ENCODE results near the gene CCL1. TPM values are rescaled to one million over a fixed set of nuclear protein-coding genes. Genes with fewer than 3 reads are reported as not detected.

CCL1 gene
- total RNA-seq, 1 experiment from 2014 or later, result not detected

DNA sequence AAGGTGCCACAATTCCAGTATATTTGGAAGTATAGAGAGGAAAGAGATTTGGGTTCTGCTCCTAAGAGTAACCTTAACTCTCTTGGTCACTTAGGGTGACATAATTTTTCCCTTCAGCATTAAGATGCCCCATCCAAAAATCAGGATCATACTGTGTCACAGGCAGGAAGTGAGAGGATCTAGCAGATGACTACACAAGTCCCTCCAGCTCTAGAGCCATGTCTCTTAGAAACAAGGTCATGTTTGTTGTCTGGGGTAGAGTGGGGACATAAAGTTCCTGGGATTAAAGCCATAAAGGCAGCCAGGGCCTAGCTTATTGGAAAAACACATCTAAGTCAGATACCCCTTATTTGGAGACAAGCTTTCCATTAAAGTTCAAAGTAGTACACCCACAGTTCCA, 41.1 kb downstream of the CCL1 start:
- ATAC-seq (no peak), DNase-seq (ENCODE audit: low read depth, low spot score) (no peak)
- no TSS peak for BruUV-seq (replicated peaks)
- intact Hi-C loops (cut with micrococcal nuclease; ENCODE audit: unreplicated experiment) (no loop called here), in situ Hi-C loops (cut with HindIII; ENCODE audit: low pct_unique_long_range_greater_than_20kb, low sequenced_read_pairs) (no loop called here)
- H3K27ac ChIP-seq (ENCODE audit: low read length), result no peak overlapping the region
- no peak overlapping the region for H3K4me3 ChIP-seq (ENCODE audit: low read depth in 2 of 2, low read length in 2 of 2)
- POLR2A ChIA-PET, result no interaction called here
- CTCF ChIA-PET, result no interaction called here
- H3K4me1 ChIP-seq (ENCODE audit: control insufficient read depth, insufficient read depth, low read length), result no peaks in the 10 kb centered on the region
- no peaks in the 10 kb centered on the region for H3K36me3 ChIP-seq (ENCODE audit: control insufficient read depth, insufficient read depth, low read length)
- no peaks in the 10 kb centered on the region for H3K27me3 ChIP-seq (ENCODE audit: control insufficient read depth, insufficient read depth, low read length)
- TF ChIP-seq, protein P1, sequence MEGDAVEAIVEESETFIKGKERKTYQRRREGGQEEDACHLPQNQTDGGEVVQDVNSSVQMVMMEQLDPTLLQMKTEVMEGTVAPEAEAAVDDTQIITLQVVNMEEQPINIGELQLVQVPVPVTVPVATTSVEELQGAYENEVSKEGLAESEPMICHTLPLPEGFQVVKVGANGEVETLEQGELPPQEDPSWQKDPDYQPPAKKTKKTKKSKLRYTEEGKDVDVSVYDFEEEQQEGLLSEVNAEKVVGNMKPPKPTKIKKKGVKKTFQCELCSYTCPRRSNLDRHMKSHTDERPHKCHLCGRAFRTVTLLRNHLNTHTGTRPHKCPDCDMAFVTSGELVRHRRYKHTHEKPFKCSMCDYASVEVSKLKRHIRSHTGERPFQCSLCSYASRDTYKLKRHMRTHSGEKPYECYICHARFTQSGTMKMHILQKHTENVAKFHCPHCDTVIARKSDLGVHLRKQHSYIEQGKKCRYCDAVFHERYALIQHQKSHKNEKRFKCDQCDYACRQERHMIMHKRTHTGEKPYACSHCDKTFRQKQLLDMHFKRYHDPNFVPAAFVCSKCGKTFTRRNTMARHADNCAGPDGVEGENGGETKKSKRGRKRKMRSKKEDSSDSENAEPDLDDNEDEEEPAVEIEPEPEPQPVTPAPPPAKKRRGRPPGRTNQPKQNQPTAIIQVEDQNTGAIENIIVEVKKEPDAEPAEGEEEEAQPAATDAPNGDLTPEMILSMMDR (IDR thresholded peaks at IDR 0.05), result no peak
- TF ChIP-seq POLR2AphosphoS5 (IDR thresholded peaks at IDR 0.05; ENCODE audit: low read depth, low read length) (no peak), SIN3A (IDR thresholded peaks at IDR 0.05; ENCODE audit: borderline replicate concordance, insufficient read depth, low read depth, low read length) (no peak), TCF7L2 (IDR thresholded peaks at IDR 0.05; ENCODE audit: low read depth, low read length) (no peak)
- TF ChIP-seq, protein P2, sequence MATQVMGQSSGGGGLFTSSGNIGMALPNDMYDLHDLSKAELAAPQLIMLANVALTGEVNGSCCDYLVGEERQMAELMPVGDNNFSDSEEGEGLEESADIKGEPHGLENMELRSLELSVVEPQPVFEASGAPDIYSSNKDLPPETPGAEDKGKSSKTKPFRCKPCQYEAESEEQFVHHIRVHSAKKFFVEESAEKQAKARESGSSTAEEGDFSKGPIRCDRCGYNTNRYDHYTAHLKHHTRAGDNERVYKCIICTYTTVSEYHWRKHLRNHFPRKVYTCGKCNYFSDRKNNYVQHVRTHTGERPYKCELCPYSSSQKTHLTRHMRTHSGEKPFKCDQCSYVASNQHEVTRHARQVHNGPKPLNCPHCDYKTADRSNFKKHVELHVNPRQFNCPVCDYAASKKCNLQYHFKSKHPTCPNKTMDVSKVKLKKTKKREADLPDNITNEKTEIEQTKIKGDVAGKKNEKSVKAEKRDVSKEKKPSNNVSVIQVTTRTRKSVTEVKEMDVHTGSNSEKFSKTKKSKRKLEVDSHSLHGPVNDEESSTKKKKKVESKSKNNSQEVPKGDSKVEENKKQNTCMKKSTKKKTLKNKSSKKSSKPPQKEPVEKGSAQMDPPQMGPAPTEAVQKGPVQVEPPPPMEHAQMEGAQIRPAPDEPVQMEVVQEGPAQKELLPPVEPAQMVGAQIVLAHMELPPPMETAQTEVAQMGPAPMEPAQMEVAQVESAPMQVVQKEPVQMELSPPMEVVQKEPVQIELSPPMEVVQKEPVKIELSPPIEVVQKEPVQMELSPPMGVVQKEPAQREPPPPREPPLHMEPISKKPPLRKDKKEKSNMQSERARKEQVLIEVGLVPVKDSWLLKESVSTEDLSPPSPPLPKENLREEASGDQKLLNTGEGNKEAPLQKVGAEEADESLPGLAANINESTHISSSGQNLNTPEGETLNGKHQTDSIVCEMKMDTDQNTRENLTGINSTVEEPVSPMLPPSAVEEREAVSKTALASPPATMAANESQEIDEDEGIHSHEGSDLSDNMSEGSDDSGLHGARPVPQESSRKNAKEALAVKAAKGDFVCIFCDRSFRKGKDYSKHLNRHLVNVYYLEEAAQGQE (IDR thresholded peaks at IDR 0.05; ENCODE audit: insufficient read depth in 1 of 2, low read depth in 2 of 2, low read length in 1 of 2), result no peak
- H3K9me3 ChIP-seq (ENCODE audit: control insufficient read depth, insufficient read depth, low read depth, low read length), result no peaks in the 10 kb centered on the region

DNA sequence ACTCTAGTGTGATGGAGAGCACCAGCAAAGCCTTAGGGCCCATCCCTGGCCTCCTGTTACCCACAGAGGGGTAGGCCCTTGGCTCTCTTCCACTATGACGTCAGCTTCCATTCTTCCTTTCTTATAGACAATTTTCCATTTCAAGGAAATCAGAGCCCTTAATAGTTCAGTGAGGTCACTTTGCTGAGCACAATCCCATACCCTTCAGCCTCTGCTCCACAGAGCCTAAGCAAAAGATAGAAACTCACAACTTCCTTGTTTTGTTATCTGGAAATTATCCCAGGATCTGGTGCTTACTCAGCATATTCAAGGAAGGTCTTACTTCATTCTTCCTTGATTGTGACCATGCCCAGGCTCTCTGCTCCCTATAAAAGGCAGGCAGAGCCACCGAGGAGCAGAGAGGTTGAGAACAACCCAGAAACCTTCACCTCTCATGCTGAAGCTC, 44.0 kb downstream of the CCL1 start, which contains the start of gene CCL8:
CCL8 (plus strand) TSS at position 397 of the 445 bp plus-strand sequence. CDS start 67 bp downstream, outside the sequence.
- Histone ChIP-seq H3K9me3 (ENCODE audit: control insufficient read depth, insufficient read depth, low read depth, low read length) (no peaks in the 10 kb centered on the region), H3K4me3 (ENCODE audit: low read depth in 2 of 2, low read length in 2 of 2) (no peak within 1 kb of the TSS), H3K27ac (ENCODE audit: low read length) (no peak within 1 kb of the TSS), H3K27me3 (ENCODE audit: control insufficient read depth, insufficient read depth, low read length) (no peaks in the 10 kb centered on the region), H3K36me3 (ENCODE audit: control insufficient read depth, insufficient read depth, low read length) (no peaks in the 10 kb centered on the region), H3K4me1 (ENCODE audit: control insufficient read depth, insufficient read depth, low read length) (no peaks in the 10 kb centered on the region)
- POLR2A ChIA-PET, result no interaction called here
- TF ChIP-seq POLR2AphosphoS5 (IDR thresholded peaks at IDR 0.05; ENCODE audit: low read depth, low read length), result no peak
- no peak for TF ChIP-seq TCF7L2 (IDR thresholded peaks at IDR 0.05; ENCODE audit: low read depth, low read length)
- TF ChIP-seq, protein P2 (IDR thresholded peaks at IDR 0.05; ENCODE audit: insufficient read depth in 1 of 2, low read depth in 2 of 2, low read length in 1 of 2), result no peak
- no peak for TF ChIP-seq SIN3A (IDR thresholded peaks at IDR 0.05; ENCODE audit: borderline replicate concordance, insufficient read depth, low read depth, low read length)
- TF ChIP-seq, protein P1 (IDR thresholded peaks at IDR 0.05), result no peak
- BruUV-seq (replicated peaks), result no TSS peak
- CTCF ChIA-PET, result interaction anchor here (0.6 kb wide), 1 partner anchor 45 kb away, joined by 3 read pairs; no protein-coding TSS in a partner anchor
- ATAC-seq, result no peak
- in situ Hi-C loops (cut with HindIII; ENCODE audit: low pct_unique_long_range_greater_than_20kb, low sequenced_read_pairs) (no loop called here), intact Hi-C loops (cut with micrococcal nuclease; ENCODE audit: unreplicated experiment) (no loop called here)
- DNase-seq (ENCODE audit: low read depth, low spot score), result no peak
